Trophoblast cell (in vitro differentiated cells and primary cell): ENCODE data around the gene HIGD2A.

Experiments used
- DNase-seq, 2 donors: peaks; one replicate each; pipeline ENCODE4 v3.0.0-alpha.2; 2016
- H2AFZ ChIP-seq: 2 replicates; pipeline ENCODE4 v1.6.1; 2013; ENCODE audit warnings: low read length, moderate library complexity, mild to moderate bottlenecking; ENCODE audit not compliant: insufficient read depth, poor library complexity
- H2AK5ac ChIP-seq: 2 replicates; pipeline ENCODE4 v1.6.1; 2013; ENCODE audit warnings: mild to moderate bottlenecking, low read length
- H2BK120ac ChIP-seq: 2 replicates; pipeline ENCODE4 v1.6.1; 2013; ENCODE audit warnings: low read length, mild to moderate bottlenecking, moderate library complexity; ENCODE audit not compliant: insufficient read depth, poor library complexity
- H2BK12ac ChIP-seq: 2 replicates; pipeline ENCODE4 v1.6.1; 2013; ENCODE audit warnings: mild to moderate bottlenecking, low read length, moderate library complexity
- H2BK5ac ChIP-seq: 2 replicates; pipeline ENCODE4 v1.6.1; 2013; ENCODE audit warnings: low read length, low read depth, moderate library complexity, mild to moderate bottlenecking; ENCODE audit not compliant: poor library complexity
- H3K14ac ChIP-seq: 2 replicates; pipeline ENCODE4 v1.6.1; 2013; ENCODE audit warnings: mild to moderate bottlenecking, low read length
- H3K18ac ChIP-seq: 2 replicates; pipeline ENCODE4 v1.6.1; 2013; ENCODE audit warnings: mild to moderate bottlenecking, low read length
- H3K23ac ChIP-seq: 2 replicates; pipeline ENCODE4 v1.6.1; 2013; ENCODE audit warnings: low read length
- H3K27ac ChIP-seq: 2 replicates; pipeline ENCODE4 v1.5.1; 2013; ENCODE audit warnings: low read depth, mild to moderate bottlenecking, inconsistent platforms, low read length, moderate library complexity
- H3K27me3 ChIP-seq: 2 replicates; pipeline ENCODE4 v1.6.1; 2013; ENCODE audit warnings: inconsistent platforms, mild to moderate bottlenecking, low read length, moderate library complexity; ENCODE audit not compliant: insufficient read depth
- H3K36me3 ChIP-seq, 2 experiments: 1 replicate in 1 of 2; 2 replicates in 1 of 2; pipeline ENCODE4 v1.6.1; 2013; ENCODE audit warnings: low read length in 2 of 2, mild to moderate bottlenecking in 2 of 2, moderate library complexity in 1 of 2; ENCODE audit not compliant: insufficient read depth in 2 of 2, control insufficient read depth in 1 of 2
- H3K4ac ChIP-seq: 2 replicates; pipeline ENCODE4 v1.6.1; 2013; ENCODE audit warnings: low read depth, mild to moderate bottlenecking, low read length, moderate library complexity
- H3K4me1 ChIP-seq, 2 experiments: 1 replicate in 1 of 2; 2 replicates in 1 of 2; pipeline ENCODE4 v1.6.1; 2013; ENCODE audit warnings: low read length in 2 of 2, mild to moderate bottlenecking in 2 of 2, moderate library complexity in 1 of 2; ENCODE audit not compliant: insufficient read depth in 2 of 2, control insufficient read depth in 1 of 2
- H3K4me2 ChIP-seq: 2 replicates; pipeline ENCODE4 v1.6.1; 2013; ENCODE audit warnings: inconsistent platforms, mild to moderate bottlenecking, low read length, moderate library complexity
- H3K4me3 ChIP-seq: 2 replicates; pipeline ENCODE4 v1.5.1; 2013; ENCODE audit warnings: mild to moderate bottlenecking, low read depth, low read length, inconsistent platforms
- H3K79me1 ChIP-seq: one replicate; pipeline ENCODE4 v1.6.1; 2013; ENCODE audit warnings: low read length
- H3K79me2 ChIP-seq: 2 replicates; pipeline ENCODE4 v1.6.1; 2013; ENCODE audit warnings: low read length, mild to moderate bottlenecking; ENCODE audit not compliant: control insufficient read depth, insufficient read depth, poor library complexity
- H3K9ac ChIP-seq: 2 replicates; pipeline ENCODE4 v1.6.1; 2013; ENCODE audit warnings: mild to moderate bottlenecking, low read length
- H3K9me3 ChIP-seq: 2 replicates; pipeline ENCODE4 v1.6.1; 2013; ENCODE audit warnings: low read depth, mild to moderate bottlenecking, control low read depth, inconsistent platforms, low read length; ENCODE audit not compliant: insufficient read depth
- H4K12ac ChIP-seq: 2 replicates; pipeline ENCODE4 v1.6.1; 2013; ENCODE audit warnings: low read depth, mild to moderate bottlenecking, low read length, moderate library complexity
- H4K8ac ChIP-seq: 2 replicates; pipeline ENCODE4 v1.6.1; 2013; ENCODE audit warnings: low read depth, mild to moderate bottlenecking, low read length, moderate library complexity
- H4K91ac ChIP-seq: one replicate; pipeline ENCODE4 v1.6.1; 2013; ENCODE audit warnings: low read depth, mild to moderate bottlenecking, low read length, moderate library complexity
- WGBS: extraction: QIAGEN DNeasy Blood & Tissue Kit; methylation state at CpG from one replicate; pipeline ENCODE4 v1.1.7; 2013; ENCODE audit warnings: missing lambda C conversion rate; ENCODE audit not compliant: insufficient read length, insufficient coverage; ENCODE audit errors: extremely low coverage; 5-methylcytosine and 5-hydroxymethylcytosine counted together

HIGD2A gene

GRCh38 chr5:176382721-176383120, 5.8 kb upstream of the HIGD2A start:
- no peak for DNase-seq
- H2BK12ac ChIP-seq: no peak overlapping the region
- no peak overlapping the region for H3K18ac ChIP-seq
- H2AFZ ChIP-seq: no peak overlapping the region
- H3K79me2 ChIP-seq: no peaks in the 10 kb centered on the region
- H4K91ac ChIP-seq: no peak overlapping the region
- H3K4me1 ChIP-seq: peaks cover 0 to 5% of the 10 kb centered on the region in 2 experiments
- no peaks in the 10 kb centered on the region for H3K27me3 ChIP-seq
- H3K27ac ChIP-seq: no peak overlapping the region
- H3K14ac ChIP-seq: no peak overlapping the region
- H2BK5ac ChIP-seq: no peak overlapping the region
- WGBS: no CpG with 5 or more reads among the region's 3 CpGs
- peaks cover 32 to 42% of the 10 kb centered on the region in 2 experiments for H3K36me3 ChIP-seq
- H3K9me3 ChIP-seq: peaks cover 5% of the 10 kb centered on the region
- no peak overlapping the region for H3K9ac ChIP-seq
- no peak overlapping the region for H4K8ac ChIP-seq
- no peak overlapping the region for H3K4me2 ChIP-seq
- no peaks in the 10 kb centered on the region for H3K79me1 ChIP-seq
- no peak overlapping the region for H3K4me3 ChIP-seq
- H2AK5ac ChIP-seq: no peak overlapping the region
- no peak overlapping the region for H3K23ac ChIP-seq
- H2BK120ac ChIP-seq: no peak overlapping the region
- no peak overlapping the region for H3K4ac ChIP-seq
- no peak overlapping the region for H4K12ac ChIP-seq

- Histone ChIP-seq H2BK12ac (no peak overlapping the region), H3K4me2 (no peak overlapping the region), H3K4me1 (peaks cover 0 to 5% of the 10 kb centered on the region in 2 experiments), H2BK120ac (no peak overlapping the region), H4K8ac (no peak overlapping the region), H3K79me1 (peaks cover 4% of the 10 kb centered on the region), H3K18ac (no peak overlapping the region), H2AFZ (no peak overlapping the region), H3K4me3 (no peak overlapping the region), H3K79me2 (peaks cover 5% of the 10 kb centered on the region), H2BK5ac (no peak overlapping the region), H3K9ac (no peak overlapping the region), H3K14ac (no peak overlapping the region), H3K4ac (no peak overlapping the region), H3K27me3 (no peaks in the 10 kb centered on the region), H4K91ac (no peak overlapping the region), H3K27ac (no peak overlapping the region), H2AK5ac (no peak overlapping the region), H3K9me3 (peaks cover 5% of the 10 kb centered on the region), H3K36me3 (peaks cover 32 to 42% of the 10 kb centered on the region in 2 experiments), H3K23ac (no peak overlapping the region), H4K12ac (no peak overlapping the region)
- no peak for DNase-seq
- WGBS: no CpG with 5 or more reads among the region's 15 CpGs
These were observed 5.2 kb upstream of the HIGD2A start for GRCh38 chr5:176383248-176383905.

GRCh38 chr5:176383961-176384360, 4.6 kb upstream of the HIGD2A start:
- no peak overlapping the region for H3K27ac ChIP-seq
- no peak overlapping the region for H3K4me3 ChIP-seq
- H2AK5ac ChIP-seq: no peak overlapping the region
- H2BK12ac ChIP-seq: no peak overlapping the region
- H3K4me1 ChIP-seq: peaks cover 0 to 5% of the 10 kb centered on the region in 2 experiments
- no peak overlapping the region for H4K91ac ChIP-seq
- no peak overlapping the region for H3K9ac ChIP-seq
- H4K8ac ChIP-seq: no peak overlapping the region
- H3K79me1 ChIP-seq: peaks cover 7% of the 10 kb centered on the region
- no peak overlapping the region for H3K18ac ChIP-seq
- H2AFZ ChIP-seq: no peak overlapping the region
- DNase-seq: no peak
- no peak overlapping the region for H3K23ac ChIP-seq
- no CpG with 5 or more reads among the region's 9 CpGs for WGBS
- peaks cover 7% of the 10 kb centered on the region for H3K79me2 ChIP-seq
- H2BK120ac ChIP-seq: no peak overlapping the region
- no peak overlapping the region for H2BK5ac ChIP-seq
- peaks cover 5% of the 10 kb centered on the region for H3K9me3 ChIP-seq
- peaks cover 32 to 42% of the 10 kb centered on the region in 2 experiments for H3K36me3 ChIP-seq
- H4K12ac ChIP-seq: no peak overlapping the region
- H3K4me2 ChIP-seq: no peak overlapping the region
- H3K14ac ChIP-seq: no peak overlapping the region
- H3K27me3 ChIP-seq: no peaks in the 10 kb centered on the region
- no peak overlapping the region for H3K4ac ChIP-seq

GRCh38 chr5:176384366-176384930, 4.1 kb upstream of the HIGD2A start:
- Histone ChIP-seq H2BK5ac (no peak overlapping the region), H2AK5ac (no peak overlapping the region), H3K18ac (no peak overlapping the region), H3K4me1 (peaks cover 0 to 5% of the 10 kb centered on the region in 2 experiments), H3K9ac (no peak overlapping the region), H3K27me3 (no peaks in the 10 kb centered on the region), H4K8ac (no peak overlapping the region), H4K12ac (no peak overlapping the region), H3K79me1 (peaks cover 9% of the 10 kb centered on the region), H2AFZ (no peak overlapping the region), H2BK120ac (no peak overlapping the region), H3K14ac (no peak overlapping the region), H4K91ac (no peak overlapping the region), H3K79me2 (peaks cover 11% of the 10 kb centered on the region), H3K4ac (no peak overlapping the region), H3K4me3 (no peak overlapping the region), H3K9me3 (peaks cover 5% of the 10 kb centered on the region), H2BK12ac (no peak overlapping the region), H3K23ac (no peak overlapping the region), H3K36me3 (peaks cover 32 to 42% of the 10 kb centered on the region in 2 experiments), H3K4me2 (no peak overlapping the region), H3K27ac (no peak overlapping the region)
- no CpG with 5 or more reads among the region's 8 CpGs for WGBS
- DNase-seq: no peak
